ENCODE measurements around the gene PTPRN2.

GRCh38 chr7:157813053-157813452, 774.6 kb downstream of the PTPRN2 start:
- TF ChIP-seq, protein P1, sequence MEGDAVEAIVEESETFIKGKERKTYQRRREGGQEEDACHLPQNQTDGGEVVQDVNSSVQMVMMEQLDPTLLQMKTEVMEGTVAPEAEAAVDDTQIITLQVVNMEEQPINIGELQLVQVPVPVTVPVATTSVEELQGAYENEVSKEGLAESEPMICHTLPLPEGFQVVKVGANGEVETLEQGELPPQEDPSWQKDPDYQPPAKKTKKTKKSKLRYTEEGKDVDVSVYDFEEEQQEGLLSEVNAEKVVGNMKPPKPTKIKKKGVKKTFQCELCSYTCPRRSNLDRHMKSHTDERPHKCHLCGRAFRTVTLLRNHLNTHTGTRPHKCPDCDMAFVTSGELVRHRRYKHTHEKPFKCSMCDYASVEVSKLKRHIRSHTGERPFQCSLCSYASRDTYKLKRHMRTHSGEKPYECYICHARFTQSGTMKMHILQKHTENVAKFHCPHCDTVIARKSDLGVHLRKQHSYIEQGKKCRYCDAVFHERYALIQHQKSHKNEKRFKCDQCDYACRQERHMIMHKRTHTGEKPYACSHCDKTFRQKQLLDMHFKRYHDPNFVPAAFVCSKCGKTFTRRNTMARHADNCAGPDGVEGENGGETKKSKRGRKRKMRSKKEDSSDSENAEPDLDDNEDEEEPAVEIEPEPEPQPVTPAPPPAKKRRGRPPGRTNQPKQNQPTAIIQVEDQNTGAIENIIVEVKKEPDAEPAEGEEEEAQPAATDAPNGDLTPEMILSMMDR (conservative IDR thresholded peaks at IDR 0.05; ENCODE audit: low read length): no peak
- TF ChIP-seq EZH2phosphoT487 (IDR thresholded peaks at IDR 0.05; ENCODE audit: borderline replicate concordance, low read depth, low read length): no peak

Measured in OCI-LY7 (cell line).